ENCODE measurements around the gene TP53RK. TPM values are rescaled to one million over a fixed set of nuclear protein-coding genes. Genes with fewer than 3 reads are reported as not detected.
A peak's percentile ranks its signal among the peaks of the same experiment; 100 is the strongest.

TP53RK gene
- total and polyA plus RNA-seq, 2 donors: 13.1 to 22.9 TPM

DNA sequence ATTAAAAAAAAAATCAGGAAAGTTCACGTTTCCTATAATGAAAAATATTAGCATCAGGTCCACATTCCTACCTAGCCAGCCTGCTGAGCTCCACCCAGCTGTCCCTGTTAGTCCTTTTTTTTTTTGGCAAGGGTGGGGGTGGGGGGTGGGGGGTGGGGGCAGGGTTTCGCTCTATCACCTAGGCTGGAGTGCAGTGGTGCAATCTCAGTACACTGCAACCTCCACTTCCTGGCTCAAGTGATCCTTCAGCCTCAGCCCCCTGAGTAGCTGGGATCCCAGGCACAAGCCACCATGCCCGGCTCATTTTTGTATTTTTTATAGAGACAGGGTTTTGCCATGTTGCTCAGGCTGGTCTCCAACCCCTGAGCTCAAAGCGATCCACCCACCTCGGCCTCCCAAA is 12.7 kb upstream of the TP53RK start:
- H3K4me1 ChIP-seq (ENCODE audit: control insufficient read depth in 2 of 2, insufficient read depth in 2 of 2, low read length in 2 of 2): no peaks in the 10 kb centered on the region
- DNase-seq (ENCODE audit: low read depth in 6 of 9, low spot score in 9 of 9): no peak
- peaks cover 0 to 6% of the 10 kb centered on the region in 2 donors for H3K27me3 ChIP-seq (ENCODE audit: control insufficient read depth in 2 of 2, insufficient read depth in 1 of 2, low read length in 1 of 2)
- H3K4me3 ChIP-seq (ENCODE audit: low read length in 2 of 2): no peak overlapping the region
- H3K9me3 ChIP-seq (ENCODE audit: control insufficient read depth in 2 of 2, insufficient read depth in 1 of 2, low read length in 1 of 2): no peaks in the 10 kb centered on the region
- no peak overlapping the region for H3K27ac ChIP-seq (ENCODE audit: low read depth in 1 of 2, low read length in 1 of 2)
- no peaks in the 10 kb centered on the region for H3K36me3 ChIP-seq (ENCODE audit: control insufficient read depth in 2 of 2, insufficient read depth in 2 of 2, low read length in 1 of 2)
- WGBS: 95% methylated on average over 5 of the region's 5 CpGs

DNA sequence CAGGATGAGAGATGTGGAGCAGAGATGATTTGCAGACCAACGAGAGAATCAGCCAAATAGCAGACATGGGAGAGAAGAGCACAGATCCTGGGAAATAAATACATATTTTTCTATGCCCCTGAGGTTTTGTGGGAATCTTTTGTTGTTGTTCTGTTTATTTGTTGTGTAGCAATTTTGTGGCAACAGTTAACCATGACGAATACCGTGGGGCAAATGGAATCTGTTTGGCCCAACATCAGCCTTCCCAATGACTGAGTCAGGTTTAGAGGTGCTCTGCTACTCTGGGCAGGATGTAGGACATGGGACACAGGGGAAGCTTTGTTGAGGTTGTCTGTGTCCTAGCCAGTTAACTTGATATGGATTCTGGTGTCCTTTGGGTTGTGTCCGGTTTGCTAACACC is 12.3 kb upstream of the TP53RK start:
- no peaks in the 10 kb centered on the region for H3K36me3 ChIP-seq (ENCODE audit: control insufficient read depth in 2 of 2, insufficient read depth in 2 of 2, low read length in 1 of 2)
- H3K9me3 ChIP-seq (ENCODE audit: control insufficient read depth in 2 of 2, insufficient read depth in 1 of 2, low read length in 1 of 2): no peaks in the 10 kb centered on the region
- H3K4me1 ChIP-seq (ENCODE audit: control insufficient read depth in 2 of 2, insufficient read depth in 2 of 2, low read length in 2 of 2): no peaks in the 10 kb centered on the region
- H3K4me3 ChIP-seq (ENCODE audit: low read length in 2 of 2): no peak overlapping the region
- peaks cover 0 to 6% of the 10 kb centered on the region in 2 donors for H3K27me3 ChIP-seq (ENCODE audit: control insufficient read depth in 2 of 2, insufficient read depth in 1 of 2, low read length in 1 of 2)
- 91% methylated on average over 4 of the region's 4 CpGs for WGBS
- no peak overlapping the region for H3K27ac ChIP-seq (ENCODE audit: low read depth in 1 of 2, low read length in 1 of 2)
- DNase-seq (ENCODE audit: low read depth in 6 of 9, low spot score in 9 of 9): no peak

DNA sequence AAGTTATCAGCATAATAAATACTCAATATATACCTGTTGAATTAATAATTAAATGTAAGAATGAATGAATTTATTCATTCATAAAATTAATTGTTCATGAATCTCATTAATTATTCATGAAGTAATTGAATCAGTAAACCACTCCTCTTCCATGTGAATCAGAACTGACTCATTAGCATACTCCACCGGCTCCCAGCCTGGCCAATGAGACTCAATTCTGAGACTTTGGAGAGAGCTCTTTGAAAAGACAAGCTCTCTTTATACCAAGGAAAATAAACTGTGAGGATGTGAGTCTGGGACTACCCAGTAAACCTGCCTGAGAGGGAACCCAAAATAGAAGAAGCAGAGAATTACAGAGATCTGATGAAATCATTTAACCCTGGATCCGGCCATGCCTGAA is 11.8 kb upstream of the TP53RK start:
- peaks cover 0 to 6% of the 10 kb centered on the region in 2 donors for H3K27me3 ChIP-seq (ENCODE audit: control insufficient read depth in 2 of 2, insufficient read depth in 1 of 2, low read length in 1 of 2)
- H3K4me3 ChIP-seq (ENCODE audit: low read length in 2 of 2): no peak overlapping the region
- H3K36me3 ChIP-seq (ENCODE audit: control insufficient read depth in 2 of 2, insufficient read depth in 2 of 2, low read length in 1 of 2): no peaks in the 10 kb centered on the region
- no peaks in the 10 kb centered on the region for H3K4me1 ChIP-seq (ENCODE audit: control insufficient read depth in 2 of 2, insufficient read depth in 2 of 2, low read length in 2 of 2)
- 92% methylated on average over 2 of the region's 2 CpGs for WGBS
- DNase-seq (ENCODE audit: low read depth in 6 of 9, low spot score in 9 of 9): no peak
- H3K27ac ChIP-seq (ENCODE audit: low read depth in 1 of 2, low read length in 1 of 2): no peak overlapping the region
- no peaks in the 10 kb centered on the region for H3K9me3 ChIP-seq (ENCODE audit: control insufficient read depth in 2 of 2, insufficient read depth in 1 of 2, low read length in 1 of 2)

DNA sequence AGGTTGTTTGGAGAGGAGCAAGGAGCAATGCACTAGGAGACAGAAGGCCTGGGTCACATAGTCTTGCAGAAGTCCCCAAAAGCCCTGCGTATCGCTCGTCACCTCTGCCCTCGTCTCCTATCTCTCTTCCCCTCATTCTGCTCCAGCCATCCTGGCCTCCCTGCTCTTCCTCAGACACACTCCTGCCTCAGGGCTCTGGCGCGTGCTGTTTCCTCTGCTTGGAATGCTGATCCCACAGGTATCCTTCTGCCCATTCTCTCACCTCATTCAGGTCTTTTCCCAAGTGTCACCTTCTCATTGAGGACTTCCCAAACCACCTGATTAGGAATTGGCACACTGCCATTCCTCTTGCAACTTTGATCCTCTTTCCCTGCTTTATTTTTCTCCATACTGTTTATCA is 11.2 kb upstream of the TP53RK start:
- Histone ChIP-seq H3K4me1 (ENCODE audit: control insufficient read depth in 2 of 2, insufficient read depth in 2 of 2, low read length in 2 of 2) (no peaks in the 10 kb centered on the region), H3K36me3 (ENCODE audit: control insufficient read depth in 2 of 2, insufficient read depth in 2 of 2, low read length in 1 of 2) (no peaks in the 10 kb centered on the region), H3K27ac (ENCODE audit: low read depth in 1 of 2, low read length in 1 of 2) (no peak overlapping the region), H3K27me3 (ENCODE audit: control insufficient read depth in 2 of 2, insufficient read depth in 1 of 2, low read length in 1 of 2) (peaks cover 0 to 6% of the 10 kb centered on the region in 2 donors), H3K4me3 (ENCODE audit: low read length in 2 of 2) (no peak overlapping the region), H3K9me3 (ENCODE audit: control insufficient read depth in 2 of 2, insufficient read depth in 1 of 2, low read length in 1 of 2) (no peaks in the 10 kb centered on the region)
- WGBS: 94% methylated on average over 6 of the region's 6 CpGs
- no peak for DNase-seq (ENCODE audit: low read depth in 6 of 9, low spot score in 9 of 9)

DNA sequence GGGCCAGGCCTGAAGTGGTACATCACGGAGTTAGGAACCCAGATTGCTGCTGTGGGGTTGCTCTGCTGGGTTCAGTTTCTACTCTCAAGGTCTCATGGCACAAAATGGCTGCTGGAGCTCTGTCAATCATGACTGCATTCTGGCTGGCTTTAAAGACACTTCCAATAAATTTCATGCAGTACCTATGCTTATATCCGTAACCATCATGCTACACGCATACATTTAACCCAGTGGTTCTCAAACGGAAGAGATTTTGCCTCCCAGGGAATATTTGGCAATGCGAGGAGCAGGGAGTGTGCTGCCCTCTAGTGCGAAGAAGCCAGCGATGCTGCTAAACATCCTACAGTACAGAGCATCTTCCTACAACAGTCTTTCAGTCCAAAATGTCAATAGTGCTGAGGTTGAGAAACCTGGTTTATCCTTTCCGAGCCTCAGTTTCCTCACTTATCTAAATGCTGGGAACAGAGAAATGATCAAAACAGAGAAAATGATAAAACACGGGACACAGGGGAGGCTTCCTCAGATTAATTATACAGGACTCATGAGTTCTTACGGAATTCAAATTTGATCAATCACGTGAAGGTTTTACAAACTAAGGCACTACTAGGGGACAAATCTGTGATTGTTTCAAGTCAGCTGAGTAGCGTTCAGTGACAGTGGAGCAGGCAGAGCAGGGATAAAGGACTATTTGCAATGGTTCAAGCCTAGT is 10.6 kb upstream of the TP53RK start:
- H3K27ac ChIP-seq (ENCODE audit: low read depth in 1 of 2, low read length in 1 of 2): no peak overlapping the region
- H3K4me1 ChIP-seq (ENCODE audit: control insufficient read depth in 2 of 2, insufficient read depth in 2 of 2, low read length in 2 of 2): no peaks in the 10 kb centered on the region
- peaks cover 0 to 4% of the 10 kb centered on the region in 2 donors for H3K27me3 ChIP-seq (ENCODE audit: control insufficient read depth in 2 of 2, insufficient read depth in 1 of 2, low read length in 1 of 2)
- H3K4me3 ChIP-seq (ENCODE audit: low read length in 2 of 2): no peak overlapping the region
- no peaks in the 10 kb centered on the region for H3K36me3 ChIP-seq (ENCODE audit: control insufficient read depth in 2 of 2, insufficient read depth in 2 of 2, low read length in 1 of 2)
- peak in 1 of 9 donors; percentile 24 for DNase-seq (ENCODE audit: low read depth in 6 of 9, low spot score in 9 of 9)
- no peaks in the 10 kb centered on the region for H3K9me3 ChIP-seq (ENCODE audit: control insufficient read depth in 2 of 2, insufficient read depth in 1 of 2, low read length in 1 of 2)
- WGBS: 67% methylated on average over 12 of the region's 12 CpGs

DNA sequence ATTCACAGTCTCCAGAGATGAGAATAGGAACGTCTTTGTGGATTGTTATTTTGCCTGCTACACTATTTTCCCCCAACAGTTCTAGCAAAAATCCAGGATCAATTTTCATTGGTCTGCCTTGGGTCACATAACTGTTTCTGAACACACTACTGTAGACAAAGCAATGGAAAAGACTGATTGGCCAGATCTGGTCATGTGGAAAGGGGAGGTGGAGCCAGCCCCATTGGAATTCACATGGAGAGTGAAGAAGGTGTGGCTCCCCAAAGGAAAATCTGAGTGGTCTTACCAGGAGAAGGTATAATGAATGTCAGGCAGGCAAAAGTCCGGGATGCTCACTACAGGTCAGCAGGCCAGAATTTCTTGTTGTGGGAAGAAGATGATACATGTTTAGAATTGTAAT is 9.5 kb upstream of the TP53RK start:
- WGBS: 97% methylated on average over 2 of the region's 2 CpGs
- H3K27me3 ChIP-seq (ENCODE audit: control insufficient read depth in 2 of 2, insufficient read depth in 1 of 2, low read length in 1 of 2): peaks cover 0 to 4% of the 10 kb centered on the region in 2 donors

DNA sequence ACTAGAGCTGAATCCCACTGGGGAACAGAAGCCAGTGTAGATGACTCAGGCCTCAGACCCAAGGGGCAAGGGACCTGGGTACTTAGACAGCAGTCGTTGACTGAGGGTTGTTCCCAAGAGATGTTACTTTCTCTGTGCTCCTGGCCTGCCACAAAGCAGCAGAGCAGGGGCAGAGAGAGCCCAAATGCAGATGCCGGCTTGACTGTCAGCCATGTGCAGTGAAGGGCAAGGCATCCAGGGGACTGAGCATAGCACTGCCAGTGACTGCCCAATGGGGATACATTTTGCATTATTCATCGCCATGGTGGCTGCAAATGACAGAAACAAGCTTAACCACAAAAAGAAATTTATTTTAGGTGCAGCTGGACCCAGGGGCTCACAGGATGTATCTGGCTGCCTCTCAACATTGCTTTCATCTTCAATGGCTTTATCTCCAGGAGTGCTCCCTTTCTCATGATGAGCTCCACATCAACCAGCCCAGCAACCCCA is 7.6 kb upstream of the TP53RK start:
- no peaks in the 10 kb centered on the region for H3K36me3 ChIP-seq (ENCODE audit: control insufficient read depth in 2 of 2, insufficient read depth in 2 of 2, low read length in 1 of 2)
- peaks cover 0 to 4% of the 10 kb centered on the region in 2 donors for H3K27me3 ChIP-seq (ENCODE audit: control insufficient read depth in 2 of 2, insufficient read depth in 1 of 2, low read length in 1 of 2)
- DNase-seq (ENCODE audit: low read depth in 6 of 9, low spot score in 9 of 9): no peak
- H3K27ac ChIP-seq (ENCODE audit: low read depth in 1 of 2, low read length in 1 of 2): no peak overlapping the region
- H3K9me3 ChIP-seq (ENCODE audit: control insufficient read depth in 2 of 2, insufficient read depth in 1 of 2, low read length in 1 of 2): no peaks in the 10 kb centered on the region
- no peaks in the 10 kb centered on the region for H3K4me1 ChIP-seq (ENCODE audit: control insufficient read depth in 2 of 2, insufficient read depth in 2 of 2, low read length in 2 of 2)
- 68% methylated on average over 3 of the region's 3 CpGs for WGBS
- H3K4me3 ChIP-seq (ENCODE audit: low read length in 2 of 2): no peak overlapping the region

More for the DNA sequence above, 9.5 kb upstream of the TP53RK start:
- Histone ChIP-seq H3K27ac (ENCODE audit: low read depth in 1 of 2, low read length in 1 of 2) (no peak overlapping the region), H3K9me3 (ENCODE audit: control insufficient read depth in 2 of 2, insufficient read depth in 1 of 2, low read length in 1 of 2) (no peaks in the 10 kb centered on the region), H3K4me1 (ENCODE audit: control insufficient read depth in 2 of 2, insufficient read depth in 2 of 2, low read length in 2 of 2) (no peaks in the 10 kb centered on the region), H3K4me3 (ENCODE audit: low read length in 2 of 2) (no peak overlapping the region), H3K36me3 (ENCODE audit: control insufficient read depth in 2 of 2, insufficient read depth in 2 of 2, low read length in 1 of 2) (no peaks in the 10 kb centered on the region)
- no peak for DNase-seq (ENCODE audit: low read depth in 6 of 9, low spot score in 9 of 9)

DNA sequence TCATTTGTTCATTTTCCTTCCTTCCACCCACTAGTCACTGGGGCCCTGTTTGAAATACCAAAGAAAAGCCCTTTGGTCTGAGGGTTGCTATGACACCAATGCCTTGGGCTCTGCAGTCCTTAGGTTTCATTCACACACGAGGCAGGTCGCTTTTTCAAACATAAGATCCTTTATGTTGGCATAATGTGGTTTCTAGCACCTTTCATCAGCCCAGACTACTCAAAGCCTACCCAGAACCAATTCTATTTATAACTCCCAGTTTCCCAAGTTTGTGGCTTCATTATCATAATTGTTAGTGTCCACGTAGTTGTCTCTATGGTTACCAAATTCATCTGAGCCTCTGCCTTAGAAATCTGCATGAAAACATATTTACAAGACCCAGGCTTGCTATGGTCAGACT is 6.6 kb upstream of the TP53RK start:
- Histone ChIP-seq H3K4me1 (ENCODE audit: control insufficient read depth in 2 of 2, insufficient read depth in 2 of 2, low read length in 2 of 2) (no peaks in the 10 kb centered on the region), H3K4me3 (ENCODE audit: low read length in 2 of 2) (no peak overlapping the region), H3K36me3 (ENCODE audit: control insufficient read depth in 2 of 2, insufficient read depth in 2 of 2, low read length in 1 of 2) (no peaks in the 10 kb centered on the region), H3K9me3 (ENCODE audit: control insufficient read depth in 2 of 2, insufficient read depth in 1 of 2, low read length in 1 of 2) (no peaks in the 10 kb centered on the region), H3K27ac (ENCODE audit: low read depth in 1 of 2, low read length in 1 of 2) (no peak overlapping the region), H3K27me3 (ENCODE audit: control insufficient read depth in 2 of 2, insufficient read depth in 1 of 2, low read length in 1 of 2) (peaks cover 0 to 4% of the 10 kb centered on the region in 2 donors)
- no peak for DNase-seq (ENCODE audit: low read depth in 6 of 9, low spot score in 9 of 9)
- WGBS: 30% methylated on average over 3 of the region's 3 CpGs

DNA sequence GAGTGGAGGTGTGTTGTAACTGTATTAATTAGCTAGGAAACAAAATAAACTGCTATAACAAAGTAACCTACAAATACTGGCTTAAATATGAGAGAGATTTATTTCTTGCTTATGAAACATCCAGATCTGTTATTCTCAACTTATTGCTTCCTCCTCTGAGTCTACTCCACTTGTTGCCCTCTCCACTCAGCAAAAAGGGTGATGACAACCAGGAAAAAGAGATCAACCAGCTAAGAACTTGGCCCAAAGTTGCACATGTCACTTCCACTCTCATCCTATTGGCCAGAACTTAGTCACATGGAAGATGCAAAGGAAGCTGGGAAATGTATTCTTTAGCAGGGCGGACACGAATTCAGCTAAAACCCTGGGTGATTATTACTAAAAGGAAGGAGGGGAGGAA is 5.2 kb upstream of the TP53RK start:
- Histone ChIP-seq H3K36me3 (ENCODE audit: control insufficient read depth in 2 of 2, insufficient read depth in 2 of 2, low read length in 1 of 2) (no peaks in the 10 kb centered on the region), H3K27ac (ENCODE audit: low read depth in 1 of 2, low read length in 1 of 2) (no peak overlapping the region), H3K9me3 (ENCODE audit: control insufficient read depth in 2 of 2, insufficient read depth in 1 of 2, low read length in 1 of 2) (no peaks in the 10 kb centered on the region), H3K4me3 (ENCODE audit: low read length in 2 of 2) (no peak overlapping the region), H3K27me3 (ENCODE audit: control insufficient read depth in 2 of 2, insufficient read depth in 1 of 2, low read length in 1 of 2) (no peaks in the 10 kb centered on the region), H3K4me1 (ENCODE audit: control insufficient read depth in 2 of 2, insufficient read depth in 2 of 2, low read length in 2 of 2) (peaks cover 0 to 5% of the 10 kb centered on the region in 2 donors)
- WGBS: 79% methylated on average over 2 of the region's 2 CpGs
- DNase-seq (ENCODE audit: low read depth in 6 of 9, low spot score in 9 of 9): peak in 2 of 9 donors; percentile 32 to 56

Measured in thymus (tissue), 11 donors.